K562 (cell line): Measurements from ENCODE around the gene CLDN14. TPM values are rescaled to one million over a fixed set of nuclear protein-coding genes. Genes with fewer than 3 reads are reported as not detected.

Experiments used
- ATAC-seq: fragments of 200-7000 bp; cut with Tn5 transposase; 3 replicates; pipeline ENCODE4 v1.9.1; 2020; ENCODE audit warnings: moderate library complexity
- BruUV-seq: library from RNA; stranded (reverse); fragments of 400-500 nt; replicated peaks from 2 replicates; lab custom pipeline; 2021; lab: Mats Ljungman, UMichigan
- CTCF ChIA-PET: fragments of 300-600 bp; formaldehyde crosslinking; extraction: SDS; loops from one replicate; lab custom pipeline; 2021; ENCODE audit warnings: low intra/inter-chr PET ratio; lab: Yijun Ruan, JAX
- POLR2A ChIA-PET: fragments of 300-600, 350-650 bp; sonication (Branson Sonifier 250); formaldehyde crosslinking; extraction: SDS; loops from one replicate; lab custom pipeline; 2021; ENCODE audit warnings: antibody characterized with exemption, inconsistent platforms; lab: Yijun Ruan, JAX
- DNase-seq, 4 experiments: peaks; one replicate each; pipeline versions ENCODE4 v3.0.0 to v3.0.0-alpha.2; 2011 to 2018; ENCODE audit warnings: low spot score in 3 of 4, mixed read lengths in 3 of 4; ENCODE audit errors: extremely low read depth in 1 of 4
- FAIRE-seq: peaks from 2 replicates; lab custom pipeline; 2011; peaks lifted over from hg19 to GRCh38; lab: Jason Lieb, UNC
- H2AFZ ChIP-seq: 2 replicates; pipeline ENCODE4 v1.6.0; 2011; ENCODE audit warnings: low read depth, low read length, control low read depth, inconsistent platforms
- H3K27ac ChIP-seq: fragments of 200-600 bp; 3 replicates; pipeline ENCODE4 v1.8.0; 2011; ENCODE audit warnings: low read depth, mild to moderate bottlenecking, control low read depth, inconsistent platforms, low read length, moderate library complexity, mixed read lengths; ENCODE audit errors: extremely low read depth
- H3K27me3 ChIP-seq, 2 experiments: fragments of 300-600 bp in 1 of 2; 2 replicates in 1 of 2; 3 replicates in 1 of 2; pipeline versions ENCODE4 v1.6.0 to v1.8.0; 2011; ENCODE audit warnings: inconsistent platforms in 2 of 2, low read length in 2 of 2, mild to moderate bottlenecking in 1 of 2, mixed read lengths in 1 of 2, moderate library complexity in 1 of 2; ENCODE audit not compliant: control insufficient read depth in 2 of 2, insufficient read depth in 2 of 2
- H3K36me3 ChIP-seq: fragments of 300-600 bp; 3 replicates; pipeline ENCODE4 v1.8.0; 2011; ENCODE audit warnings: mild to moderate bottlenecking, low read length, inconsistent platforms; ENCODE audit not compliant: control insufficient read depth, insufficient read depth
- H3K4me1 ChIP-seq, 2 experiments: fragments of 200-600 bp in 1 of 2; replicated peaks in 1 of 2; 2 replicates in 1 of 2; 3 replicates in 1 of 2; pipeline versions ENCODE4 v1.5.1 to v1.8.0; 2011; ENCODE audit warnings: inconsistent platforms in 2 of 2, low read length in 2 of 2, mild to moderate bottlenecking in 1 of 2, mixed read lengths in 1 of 2, moderate library complexity in 1 of 2; ENCODE audit not compliant: control insufficient read depth in 2 of 2, insufficient read depth in 2 of 2
- H3K4me2 ChIP-seq: 2 replicates; pipeline ENCODE4 v1.6.1; 2011; ENCODE audit warnings: low read length, control low read depth, inconsistent platforms, mixed read lengths; ENCODE audit not compliant: insufficient read depth
- H3K4me3 ChIP-seq: fragments of 200-600 bp; sonication (generic), shearing (Covaris generic); 2 replicates; pipeline ENCODE4 v1.5.1; 2016; ENCODE audit warnings: control low read depth, inconsistent platforms
- H3K79me2 ChIP-seq: fragments of 200-600 bp; 3 replicates; pipeline ENCODE4 v1.8.0; 2011; ENCODE audit warnings: low read length, inconsistent platforms; ENCODE audit not compliant: control insufficient read depth, insufficient read depth
- H3K9ac ChIP-seq, 2 experiments: 2 replicates each; pipeline versions ENCODE4 v1.6.0 to v1.6.1; 2011; ENCODE audit warnings: low read depth in 2 of 2, low read length in 2 of 2, control low read depth in 1 of 2, inconsistent platforms in 1 of 2, mild to moderate bottlenecking in 1 of 2, mixed read lengths in 1 of 2; ENCODE audit not compliant: insufficient read depth in 1 of 2
- H3K9me1 ChIP-seq: one replicate; pipeline ENCODE4 v1.6.0; 2011; ENCODE audit warnings: inconsistent platforms, mild to moderate bottlenecking, low read length, moderate library complexity; ENCODE audit not compliant: control insufficient read depth, insufficient read depth
- H3K9me3 ChIP-seq: replicated peaks from 2 replicates; pipeline ENCODE4 v1.5.1; 2011; ENCODE audit warnings: low read depth, low read length, inconsistent platforms; ENCODE audit not compliant: control insufficient read depth, insufficient read depth
- H4K20me1 ChIP-seq: replicated peaks from 2 replicates; pipeline ENCODE4 v1.6.1; 2011; ENCODE audit warnings: low read length, inconsistent platforms, mixed read lengths; ENCODE audit not compliant: control insufficient read depth, insufficient read depth
- E2F5 ChIP-seq: sonication (generic); formaldehyde crosslinking; IDR thresholded peaks from 2 replicates; pipeline ENCODE4 v1.8.0; 2022; ENCODE audit warnings: mild to moderate bottlenecking, missing genetic modification reagents
- FOSL1 ChIP-seq: fragments of 200-800 bp; sonication (Bioruptor generic); conservative IDR thresholded peaks from 2 replicates; pipeline ENCODE4 v1.6.1; 2016; ENCODE audit warnings: missing genetic modification characterization, missing compliant biosample characterization
- MEIS2 ChIP-seq: fragments of 450-650 bp; IDR thresholded peaks from 2 replicates; pipeline ENCODE4 v1.6.1; 2014; ENCODE audit warnings: mild to moderate bottlenecking; ENCODE audit not compliant: partially characterized antibody
- PBX2 ChIP-seq, 2 experiments: IDR thresholded peaks in 1 of 2; conservative IDR thresholded peaks in 1 of 2; 2 replicates each; pipeline ENCODE4 v1.6.1; 2016; ENCODE audit warnings: low read depth in 2 of 2, mild to moderate bottlenecking in 1 of 2, missing compliant biosample characterization in 1 of 2, missing genetic modification characterization in 1 of 2, moderate library complexity in 1 of 2
- POLR3A ChIP-seq: IDR thresholded peaks from 2 replicates; pipeline ENCODE4 v1.6.1; 2011; ENCODE audit warnings: borderline replicate concordance, mild to moderate bottlenecking, moderate library complexity; ENCODE audit not compliant: insufficient read length, insufficient read depth; ENCODE audit errors: extremely low read depth
- RBM22 ChIP-seq: fragments of 200-400 bp; formaldehyde crosslinking; IDR thresholded peaks from 2 replicates; pipeline ENCODE4 v1.6.1; 2018; ENCODE audit warnings: low read length, low read depth; ENCODE audit not compliant: poor library complexity, severe bottlenecking
- RBM25 ChIP-seq: fragments of 200-400 bp; formaldehyde crosslinking; IDR thresholded peaks from 2 replicates; pipeline ENCODE4 v1.6.1; 2018; ENCODE audit warnings: low read length, low read depth, moderate library complexity; ENCODE audit not compliant: severe bottlenecking
- ZNF140 ChIP-seq: fragments of 250-450 bp; sonication (Bioruptor Pico); IDR thresholded peaks from 2 replicates; pipeline ENCODE4 v1.8.0; 2021; ENCODE audit warnings: moderate library complexity, mild to moderate bottlenecking, inconsistent platforms
- ZNF354B ChIP-seq: fragments of 250-450 bp; sonication (Bioruptor Pico); IDR thresholded peaks from 2 replicates; pipeline ENCODE4 v1.4.0; 2020
- ZNF512 ChIP-seq: IDR thresholded peaks from 2 replicates; pipeline ENCODE4 v1.6.1; 2016; ENCODE audit warnings: missing genetic modification characterization, missing compliant biosample characterization
- ZNF699 ChIP-seq: fragments of 250-450 bp; sonication (Bioruptor Pico); IDR thresholded peaks from 2 replicates; pipeline ENCODE4 v1.8.0; 2021; ENCODE audit warnings: mild to moderate bottlenecking, moderate library complexity; ENCODE audit not compliant: insufficient replicate concordance
- WGBS: fragments of 100-300 bp; shearing (Covaris generic); methylation state at CpG from one replicate; pipeline ENCODE4 v1.1.6; 2016; ENCODE audit warnings: low coverage, mixed read lengths; ENCODE audit not compliant: insufficient coverage; ENCODE audit errors: missing lambda C conversion rate; 5-methylcytosine and 5-hydroxymethylcytosine counted together
- in situ Hi-C: fragments of 300-500 bp; cut with MboI; formaldehyde crosslinking; loops from 4 replicates; pipeline ENCODE4 v1.15.0; 2018; ENCODE audit warnings: inconsistent platforms, mixed read lengths
- intact Hi-C: fragments of 100-400 bp; cut with micrococcal nuclease; formaldehyde crosslinking; loops from 2 replicates; pipeline ENCODE4 v1.14.2; 2022
- polyA plus RNA-seq, 8 experiments: library from polyadenylated mRNA; depleted of rRNA in 4 of 8; stranded (reverse) in 5 of 8; unstranded in 3 of 8; fragments of >200 nt; fragmentation: Nextera tagmentation in 2 of 8; fragmentation: Illumina TruSeq in 1 of 8; extraction: Ambion mirVana in 2 of 8; extraction: Trizol in 1 of 8; gene quantifications; 2 replicates each; pipeline versions ENCODE4 v1.2.1 to v1.2.3, GENCODE V29; 2011 to 2014; ENCODE audit warnings: inconsistent platforms in 1 of 8, missing spikeins in 1 of 8
- total RNA-seq, 7 experiments: library from RNA; depleted of rRNA in 6 of 7; stranded (reverse); fragments of >200 nt in 6 of 7; fragmentation: Illumina TruSeq in 2 of 7; extraction: Trizol in 2 of 7; gene quantifications; 2 replicates each; pipeline versions ENCODE4 v1.2.1 to v1.2.3, GENCODE V29; 2011 to 2021; ENCODE audit warnings: low replicate concordance in 1 of 7
- TF ChIP-seq, protein P1 (sequence below): fragments of 450-650 bp; IDR thresholded peaks from 2 replicates; pipeline ENCODE4 v1.6.1; 2016; ENCODE audit warnings: mild to moderate bottlenecking

The CLDN14 gene
- total and polyA plus RNA-seq, 9 of the 15 experiments (the other 6 are each of a cell fraction or from before 2014, with no cell fraction given): not detected

DNA sequence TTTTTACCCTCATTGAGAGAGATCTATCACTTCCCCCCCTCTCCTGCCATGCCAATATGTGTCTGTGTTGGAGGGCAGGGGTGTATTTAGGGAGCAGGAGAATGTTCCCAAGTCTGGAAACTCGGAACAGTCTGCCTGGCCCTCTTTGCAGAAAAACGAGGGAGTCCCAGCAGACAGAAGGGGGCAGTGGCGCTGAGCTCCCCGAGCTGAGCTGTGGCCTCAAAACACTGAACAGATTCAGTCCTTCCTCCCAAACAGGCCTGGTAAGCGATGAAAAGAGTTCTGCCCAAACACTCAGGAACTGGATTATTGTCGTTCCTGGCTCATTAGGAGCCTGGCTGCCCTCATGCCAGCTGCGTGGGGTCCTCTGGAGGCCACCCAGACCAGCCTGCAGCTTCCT is 981 bp downstream of the CLDN14 start (continued):
- TF ChIP-seq E2F5 (CRISPR knock-in tag) (no peak), RBM22 (no peak)

GRCh38 chr21:36478207-36478701 is 1.7 kb downstream of the CLDN14 start:
- H3K4me1 ChIP-seq: peaks cover 0 to 2% of the 10 kb centered on the region in 2 experiments; a peak in 1 of 5 replicates
- no peak for ATAC-seq
- no peak for TF ChIP-seq PBX2 (CRISPR knock-in tag; IDR thresholded peaks at IDR 0.05; ENCODE audit: low read depth)
- peak; percentile 47 for TF ChIP-seq PBX2 (tag; conservative IDR thresholded peaks at IDR 0.05; ENCODE audit: low read depth)
- no peak for TF ChIP-seq ZNF699 (CRISPR knock-in tag)
- TF ChIP-seq POLR3A: no peak
- TF ChIP-seq ZNF140: no peak
- TF ChIP-seq, protein P1, sequence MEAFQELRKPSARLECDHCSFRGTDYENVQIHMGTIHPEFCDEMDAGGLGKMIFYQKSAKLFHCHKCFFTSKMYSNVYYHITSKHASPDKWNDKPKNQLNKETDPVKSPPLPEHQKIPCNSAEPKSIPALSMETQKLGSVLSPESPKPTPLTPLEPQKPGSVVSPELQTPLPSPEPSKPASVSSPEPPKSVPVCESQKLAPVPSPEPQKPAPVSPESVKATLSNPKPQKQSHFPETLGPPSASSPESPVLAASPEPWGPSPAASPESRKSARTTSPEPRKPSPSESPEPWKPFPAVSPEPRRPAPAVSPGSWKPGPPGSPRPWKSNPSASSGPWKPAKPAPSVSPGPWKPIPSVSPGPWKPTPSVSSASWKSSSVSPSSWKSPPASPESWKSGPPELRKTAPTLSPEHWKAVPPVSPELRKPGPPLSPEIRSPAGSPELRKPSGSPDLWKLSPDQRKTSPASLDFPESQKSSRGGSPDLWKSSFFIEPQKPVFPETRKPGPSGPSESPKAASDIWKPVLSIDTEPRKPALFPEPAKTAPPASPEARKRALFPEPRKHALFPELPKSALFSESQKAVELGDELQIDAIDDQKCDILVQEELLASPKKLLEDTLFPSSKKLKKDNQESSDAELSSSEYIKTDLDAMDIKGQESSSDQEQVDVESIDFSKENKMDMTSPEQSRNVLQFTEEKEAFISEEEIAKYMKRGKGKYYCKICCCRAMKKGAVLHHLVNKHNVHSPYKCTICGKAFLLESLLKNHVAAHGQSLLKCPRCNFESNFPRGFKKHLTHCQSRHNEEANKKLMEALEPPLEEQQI: no peak
- peak; percentile 42 for TF ChIP-seq RBM25
- TF ChIP-seq MEIS2: peak; percentile 27
- peak; percentile 95 for TF ChIP-seq FOSL1 (tag)
- no peak for TF ChIP-seq ZNF512 (tag)
- no peak for TF ChIP-seq ZNF354B (CRISPR knock-in tag)
- TF ChIP-seq, all 486 proteins: peak for 4
- ChIA-PET CTCF (no interaction called here), POLR2A (interaction anchor here (1.3 kb wide), 1 partner anchor 48 kb away, joined by 3 read pairs; no protein-coding TSS in a partner anchor)
- Histone ChIP-seq H3K36me3 (no peaks in the 10 kb centered on the region), H3K27ac (no peak overlapping the region), H2AFZ (no peak overlapping the region), H3K79me2 (no peaks in the 10 kb centered on the region), H3K9me1 (no peaks in the 10 kb centered on the region), H3K4me3 (no peak overlapping the region), H3K27me3 (peaks cover 63 to 83% of the 10 kb centered on the region in 2 experiments), H4K20me1 (peaks cover 3% of the 10 kb centered on the region; the same call in 1 of the 2 replicates), H3K4me2 (no peak overlapping the region), H3K9me3 (no peaks in the 10 kb centered on the region), H3K9ac (no peak overlapping the region)
- DNase-seq (no peak), FAIRE-seq (no peak)
- in situ Hi-C loops (no loop called here), intact Hi-C loops (no loop called here)
- WGBS: under 1% methylated on average over 6 of the region's 6 CpGs
- no TSS peak for BruUV-seq
